Measurements from ENCODE around the gene KCNJ1.

The KCNJ1 gene

GRCh38 chr11:128903248-128904061 lies 36.4 kb upstream of the KCNJ1 start:
- peak; percentile 14 for DNase-seq

DNA sequence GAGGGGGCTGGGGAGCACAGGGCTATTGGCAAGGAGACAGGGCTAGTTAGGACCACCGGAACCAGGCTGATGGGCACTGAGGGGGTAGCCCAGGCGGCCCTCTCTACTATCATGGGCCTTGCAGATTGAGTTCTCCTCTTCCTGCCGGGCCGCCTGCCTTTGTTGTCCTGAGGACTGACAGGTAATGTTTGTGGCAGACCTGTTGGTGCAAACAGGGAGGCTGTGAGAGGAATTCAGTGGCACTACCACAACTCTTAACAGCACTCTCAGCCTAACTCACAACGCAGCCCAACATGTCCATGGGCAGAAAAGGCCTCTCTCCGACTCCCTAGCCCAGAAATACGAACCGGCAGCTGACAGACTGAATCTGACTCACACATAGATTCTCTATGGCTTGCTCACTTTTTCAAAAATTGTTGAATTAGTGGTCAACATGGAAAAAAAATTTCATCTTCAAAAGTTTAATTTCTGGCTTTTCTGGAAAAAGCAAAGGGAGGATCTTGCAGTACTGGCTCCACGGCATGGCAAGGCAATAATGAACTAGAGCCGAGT lies 35.5 kb upstream of the KCNJ1 start:
- DNase-seq = no peak
- in situ Hi-C loops (cut with HindIII; ENCODE audit: low pct_ligation_motif_present, low pct_unique_long_range_greater_than_20kb, low sequenced_read_pairs) = no loop called here

More at GRCh38 chr11:128903248-128904061, 36.4 kb upstream of the KCNJ1 start:
- in situ Hi-C loops (cut with HindIII; ENCODE audit: low pct_ligation_motif_present, low pct_unique_long_range_greater_than_20kb, low sequenced_read_pairs) = no loop called here

DNA sequence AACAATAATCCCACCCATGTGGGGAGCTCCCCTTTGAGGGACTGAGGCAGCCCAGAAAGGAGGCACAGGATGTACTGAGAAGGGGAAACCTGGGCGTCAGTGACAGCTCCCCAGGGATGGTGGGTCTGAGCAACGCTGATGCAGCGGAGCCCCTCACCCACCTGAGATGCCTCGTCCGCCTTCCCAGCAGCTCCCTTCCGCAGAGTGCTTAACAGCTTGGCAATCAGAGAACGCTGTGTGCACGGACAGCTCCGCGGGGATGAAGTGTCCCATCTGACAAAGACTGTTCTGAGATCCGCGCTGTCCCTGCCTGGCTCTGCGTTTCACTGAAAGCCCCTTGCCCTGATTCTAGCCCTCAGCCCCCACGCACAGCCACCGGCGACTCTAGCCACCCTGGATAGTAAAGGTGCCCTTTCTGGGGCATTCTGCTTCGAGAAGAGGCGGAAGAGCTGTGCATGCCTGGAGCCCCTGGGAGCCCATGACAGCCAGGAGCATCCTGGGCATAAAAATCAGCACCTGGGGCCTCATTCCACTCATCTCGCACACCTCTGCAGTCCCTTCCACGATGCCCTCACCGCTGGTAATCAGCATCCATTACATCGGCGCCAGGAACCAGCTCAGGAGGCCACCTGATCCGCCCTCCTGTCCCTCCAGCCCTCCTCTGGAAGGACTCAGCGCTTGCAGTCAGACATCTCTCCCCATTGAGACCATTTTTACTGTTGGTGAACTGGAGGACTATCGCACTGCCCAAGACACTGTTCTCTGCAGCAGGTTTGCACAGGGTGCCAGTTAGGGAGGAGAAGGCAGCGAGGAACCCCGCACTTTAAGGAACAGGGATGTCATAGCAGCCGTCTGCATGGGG lies 34.8 kb upstream of the KCNJ1 start:
- in situ Hi-C loops (cut with HindIII; ENCODE audit: low pct_ligation_motif_present, low pct_unique_long_range_greater_than_20kb, low sequenced_read_pairs) = no loop called here
- no peak for DNase-seq

GRCh38 chr11:128900468-128900867 lies 33.4 kb upstream of the KCNJ1 start:
- in situ Hi-C loops (cut with HindIII; ENCODE audit: low pct_ligation_motif_present, low pct_unique_long_range_greater_than_20kb, low sequenced_read_pairs) = no loop called here
- DNase-seq = no peak

DNA sequence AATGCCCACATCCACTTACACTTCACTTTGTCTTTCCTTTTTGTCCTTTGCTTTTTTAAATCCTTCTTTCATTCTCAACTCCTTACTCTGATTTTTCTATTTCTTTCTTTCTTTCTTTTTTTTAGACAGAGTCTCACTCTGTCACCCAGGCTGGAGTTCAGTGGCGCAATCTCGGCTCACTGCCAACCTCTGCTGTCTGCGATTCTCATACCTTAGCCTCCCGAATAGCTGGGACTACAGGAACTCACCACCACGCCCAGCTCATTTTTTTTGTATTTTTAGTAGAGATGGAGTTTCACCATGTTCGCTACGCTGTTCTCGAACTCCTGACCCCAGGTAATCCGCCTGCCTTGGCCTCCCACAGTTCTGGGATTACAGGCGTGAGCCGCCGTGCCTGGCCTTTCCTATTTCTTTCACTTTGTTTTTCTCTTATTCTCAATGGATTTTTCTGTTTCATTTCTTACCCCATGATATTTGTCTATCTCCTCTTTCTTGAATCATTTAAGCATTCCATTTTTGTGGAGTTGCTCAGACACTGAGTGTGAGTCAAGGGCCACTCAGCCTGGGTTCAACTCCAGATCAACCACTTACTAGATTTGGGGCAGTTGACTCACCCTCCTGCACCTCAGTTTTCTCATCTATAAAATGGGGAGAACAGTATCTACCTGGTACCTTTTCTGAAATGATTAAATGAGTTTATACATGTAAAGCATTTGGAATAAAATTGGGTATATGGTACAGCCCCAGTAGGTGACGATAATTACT lies 31.7 kb upstream of the KCNJ1 start:
- in situ Hi-C loops (cut with HindIII; ENCODE audit: low pct_ligation_motif_present, low pct_unique_long_range_greater_than_20kb, low sequenced_read_pairs) = no loop called here
- DNase-seq = no peak

DNA sequence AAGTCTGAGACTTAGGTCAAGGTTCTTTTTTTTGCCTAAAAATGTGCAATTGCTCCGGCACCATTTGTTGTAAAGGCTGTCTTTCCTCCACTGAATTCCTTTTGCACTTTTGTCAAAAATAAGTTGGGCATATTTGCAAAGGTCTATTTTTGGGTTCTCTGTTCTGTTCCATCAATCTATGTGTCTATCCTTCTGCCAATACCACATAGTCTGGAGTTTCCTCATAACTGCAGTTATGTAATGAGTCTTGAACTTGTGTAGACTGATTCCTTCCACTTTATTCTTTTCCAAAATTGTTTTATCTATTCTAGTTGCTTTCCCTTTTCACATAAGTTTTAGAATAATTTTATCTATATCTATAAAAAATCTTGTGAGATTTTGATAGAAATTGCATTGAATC lies 30.7 kb upstream of the KCNJ1 start:
- in situ Hi-C loops (cut with HindIII; ENCODE audit: low pct_ligation_motif_present, low pct_unique_long_range_greater_than_20kb, low sequenced_read_pairs) = no loop called here
- DNase-seq = no peak

- no peak for DNase-seq
- in situ Hi-C loops (cut with HindIII; ENCODE audit: low pct_ligation_motif_present, low pct_unique_long_range_greater_than_20kb, low sequenced_read_pairs) = no loop called here
Observed at GRCh38 chr11:128896356-128896755, 29.3 kb upstream of the KCNJ1 start.

GRCh38 chr11:128895526-128895925 lies 28.4 kb upstream of the KCNJ1 start:
- in situ Hi-C loops (cut with HindIII; ENCODE audit: low pct_ligation_motif_present, low pct_unique_long_range_greater_than_20kb, low sequenced_read_pairs) = no loop called here
- DNase-seq = no peak

DNA sequence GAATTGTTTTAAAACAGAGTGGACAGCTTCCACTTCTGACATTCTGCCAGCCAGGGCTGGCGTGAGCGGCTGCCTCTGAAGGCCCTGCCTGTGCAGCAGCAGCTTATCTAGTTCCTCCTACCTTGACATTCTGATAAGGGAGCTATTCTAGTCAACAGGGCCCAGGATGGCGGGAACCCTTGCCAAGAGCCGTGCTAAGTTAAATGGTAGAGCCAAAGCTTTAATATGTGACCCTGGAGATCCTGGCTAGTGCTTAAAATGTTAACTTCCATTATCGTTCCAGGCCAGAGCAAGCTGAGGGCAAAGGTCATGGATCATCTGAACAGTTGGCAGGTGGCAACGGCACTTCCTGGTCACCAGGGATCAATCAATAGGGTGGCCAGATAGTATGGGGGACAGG lies 27.6 kb upstream of the KCNJ1 start:
- in situ Hi-C loops (cut with HindIII; ENCODE audit: low pct_ligation_motif_present, low pct_unique_long_range_greater_than_20kb, low sequenced_read_pairs) = no loop called here
- DNase-seq = no peak

DNA sequence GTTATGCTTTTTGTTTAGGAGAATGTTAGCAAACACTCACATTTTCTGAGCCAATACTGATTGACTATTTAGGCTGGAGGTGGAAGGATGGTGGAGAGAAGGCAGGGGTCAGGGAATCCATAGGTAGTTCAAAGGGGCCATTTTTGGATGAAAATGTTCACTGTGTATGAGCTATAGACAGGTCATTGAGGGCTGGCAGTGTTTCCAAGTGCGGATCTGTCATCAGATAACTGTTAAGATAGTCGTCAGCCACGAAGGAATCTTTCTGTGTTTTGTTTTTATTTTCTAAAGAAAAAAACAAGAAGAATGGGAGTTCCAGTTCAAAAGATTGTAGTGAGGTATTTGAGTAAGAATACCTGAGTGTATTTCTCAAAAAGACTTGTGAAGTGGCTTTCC lies 27.2 kb upstream of the KCNJ1 start:
- in situ Hi-C loops (cut with HindIII; ENCODE audit: low pct_ligation_motif_present, low pct_unique_long_range_greater_than_20kb, low sequenced_read_pairs) = no loop called here
- DNase-seq = no peak

DNA sequence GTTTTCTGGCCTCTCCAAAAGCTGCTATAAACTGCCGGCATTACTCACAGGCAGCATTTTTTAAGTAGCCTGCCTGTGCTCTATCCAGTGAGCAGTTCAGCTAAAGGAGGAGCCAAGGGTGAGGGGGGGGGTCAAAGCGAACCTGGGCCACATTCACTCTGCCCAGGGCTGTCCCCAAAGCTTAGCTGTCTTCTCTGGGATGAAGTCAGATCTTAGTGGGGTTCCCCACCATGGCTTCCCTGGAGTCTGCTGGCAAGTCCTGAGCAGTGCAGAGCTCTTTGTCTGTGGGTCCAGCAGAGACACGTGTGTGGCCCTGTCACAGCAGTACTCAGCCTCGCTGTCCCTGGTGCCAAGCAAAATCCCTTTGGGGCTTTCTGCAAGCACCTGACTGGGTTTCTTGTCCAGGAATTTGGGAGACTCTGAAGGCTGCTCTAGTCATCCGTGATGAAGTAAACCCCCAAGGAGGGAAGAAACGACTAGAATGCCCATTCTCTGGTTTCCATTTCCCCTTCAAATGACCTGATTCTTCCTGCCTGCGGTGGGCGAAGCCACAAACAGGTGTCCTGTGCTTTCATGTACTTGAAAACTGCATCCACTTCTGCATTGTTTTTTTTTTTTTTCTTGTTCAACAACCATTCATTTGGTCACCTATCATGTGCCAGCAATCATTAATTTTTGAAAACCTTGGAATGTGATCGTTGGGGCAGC lies 26.6 kb upstream of the KCNJ1 start:
- in situ Hi-C loops (cut with HindIII; ENCODE audit: low pct_ligation_motif_present, low pct_unique_long_range_greater_than_20kb, low sequenced_read_pairs) = no loop called here
- no peak for DNase-seq

DNA sequence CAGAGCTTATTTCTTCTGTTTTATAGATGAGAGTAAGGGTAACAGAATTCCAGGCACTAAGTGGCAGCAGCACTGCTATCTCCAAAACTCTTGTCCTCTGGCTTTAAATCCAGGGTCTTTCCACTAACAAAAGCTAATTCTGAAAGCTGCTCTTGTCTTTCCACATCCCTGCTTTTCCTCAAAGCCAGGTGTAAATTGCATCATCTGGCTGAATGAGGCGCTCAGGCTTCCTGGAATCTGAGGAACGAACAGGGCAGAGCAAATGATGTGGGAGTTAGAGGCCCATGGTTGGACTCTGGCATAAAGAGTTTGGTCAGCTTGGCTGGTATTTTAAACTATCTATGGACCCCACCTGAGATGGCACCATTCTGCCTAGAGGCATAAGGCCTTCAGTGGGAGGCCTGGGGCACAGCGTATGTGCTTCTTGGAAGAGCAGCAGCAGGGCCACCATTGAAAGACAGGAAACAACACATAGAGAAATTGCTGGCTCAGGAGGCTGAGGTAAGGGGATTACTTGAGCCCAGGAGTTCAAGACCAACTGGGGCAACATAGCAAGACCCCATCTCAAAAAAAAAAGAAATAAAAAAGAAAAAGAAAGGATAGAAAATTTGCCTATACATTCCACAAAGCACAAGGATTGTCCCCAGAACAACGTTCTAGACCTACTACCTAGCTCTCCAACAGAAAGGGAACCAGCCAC lies 25.9 kb upstream of the KCNJ1 start:
- in situ Hi-C loops (cut with HindIII; ENCODE audit: low pct_ligation_motif_present, low pct_unique_long_range_greater_than_20kb, low sequenced_read_pairs) = no loop called here
- no peak for DNase-seq

- DNase-seq = no peak
- in situ Hi-C loops (cut with HindIII; ENCODE audit: low pct_ligation_motif_present, low pct_unique_long_range_greater_than_20kb, low sequenced_read_pairs) = no loop called here
Observed at GRCh38 chr11:128891913-128892398, 24.9 kb upstream of the KCNJ1 start.

- in situ Hi-C loops (cut with HindIII; ENCODE audit: low pct_ligation_motif_present, low pct_unique_long_range_greater_than_20kb, low sequenced_read_pairs) = no loop called here
- no peak for DNase-seq
Observed at GRCh38 chr11:128890543-128891368, 23.7 kb upstream of the KCNJ1 start, which contains the start of gene KCNJ5. Gene KCNJ5, plus strand, starts transcription at chr11:128891356. Its CDS starts 19,918 bp downstream, at chr11:128911274.

- no peak for DNase-seq
- in situ Hi-C loops (cut with HindIII; ENCODE audit: low pct_ligation_motif_present, low pct_unique_long_range_greater_than_20kb, low sequenced_read_pairs) = no loop called here
Observed at GRCh38 chr11:128890216-128890542, 23.1 kb upstream of the KCNJ1 start.

- no peak for DNase-seq
- in situ Hi-C loops (cut with HindIII; ENCODE audit: low pct_ligation_motif_present, low pct_unique_long_range_greater_than_20kb, low sequenced_read_pairs) = no loop called here
Observed at GRCh38 chr11:128889657-128890213, 22.6 kb upstream of the KCNJ1 start.
